Measurements from ENCODE around the gene PTPN3.

DNA sequence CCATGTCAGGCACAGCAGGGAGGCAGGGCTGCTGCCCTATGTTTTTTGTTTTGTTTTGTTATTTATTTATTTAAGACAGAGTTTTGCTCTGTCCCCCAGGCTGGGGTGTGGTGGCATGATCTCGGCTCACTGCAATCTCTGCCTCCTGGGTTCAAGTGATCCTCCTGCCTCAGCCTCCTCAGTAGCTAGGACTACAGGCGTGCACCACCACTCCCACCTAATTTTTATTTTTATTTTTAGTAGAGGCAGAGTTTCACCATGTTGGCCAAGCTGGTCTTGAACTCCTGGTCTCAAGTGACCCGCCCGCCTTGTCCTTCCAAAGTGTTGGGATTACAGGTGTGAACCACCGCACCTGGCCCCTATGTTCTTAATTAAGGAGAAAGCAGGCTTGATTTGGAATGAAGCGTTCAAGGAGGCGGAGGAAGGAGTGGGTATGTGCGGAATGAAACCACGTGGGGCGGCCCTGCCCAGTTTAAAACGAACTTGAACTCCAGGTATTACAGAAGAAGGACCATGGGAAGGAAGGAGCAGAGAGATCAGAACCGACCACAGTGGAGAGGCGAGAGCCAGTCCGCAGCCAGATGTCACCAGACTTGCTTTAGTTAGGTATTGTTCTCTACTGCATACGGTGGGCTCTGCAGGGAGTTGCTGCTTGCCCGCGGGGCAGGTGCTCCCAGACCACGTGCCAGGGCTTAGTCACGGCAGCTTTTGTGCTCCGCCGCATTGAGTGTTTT is 142.4 kb downstream of the PTPN3 start:
- TF ChIP-seq, protein P1, sequence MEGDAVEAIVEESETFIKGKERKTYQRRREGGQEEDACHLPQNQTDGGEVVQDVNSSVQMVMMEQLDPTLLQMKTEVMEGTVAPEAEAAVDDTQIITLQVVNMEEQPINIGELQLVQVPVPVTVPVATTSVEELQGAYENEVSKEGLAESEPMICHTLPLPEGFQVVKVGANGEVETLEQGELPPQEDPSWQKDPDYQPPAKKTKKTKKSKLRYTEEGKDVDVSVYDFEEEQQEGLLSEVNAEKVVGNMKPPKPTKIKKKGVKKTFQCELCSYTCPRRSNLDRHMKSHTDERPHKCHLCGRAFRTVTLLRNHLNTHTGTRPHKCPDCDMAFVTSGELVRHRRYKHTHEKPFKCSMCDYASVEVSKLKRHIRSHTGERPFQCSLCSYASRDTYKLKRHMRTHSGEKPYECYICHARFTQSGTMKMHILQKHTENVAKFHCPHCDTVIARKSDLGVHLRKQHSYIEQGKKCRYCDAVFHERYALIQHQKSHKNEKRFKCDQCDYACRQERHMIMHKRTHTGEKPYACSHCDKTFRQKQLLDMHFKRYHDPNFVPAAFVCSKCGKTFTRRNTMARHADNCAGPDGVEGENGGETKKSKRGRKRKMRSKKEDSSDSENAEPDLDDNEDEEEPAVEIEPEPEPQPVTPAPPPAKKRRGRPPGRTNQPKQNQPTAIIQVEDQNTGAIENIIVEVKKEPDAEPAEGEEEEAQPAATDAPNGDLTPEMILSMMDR (conservative IDR thresholded peaks at IDR 0.05) = no peak
- no peak for TF ChIP-seq EZH2 (IDR thresholded peaks at IDR 0.05; ENCODE audit: low read depth)
